HG03565 (cell line): ENCODE measurements around the gene RNF208.
"Not testable (repeated sequence)": the region's sequence is repeated elsewhere in the genome, so short reads cannot be mapped to it uniquely, and the experiment has no call there.

Experiments
- ATAC-seq: cut with Tn5 transposase; IDR thresholded peaks from one replicate; pipeline ENCODE4 v1.9.1; 2021; ENCODE audit warnings: mild to moderate bottlenecking, moderate library complexity; ENCODE audit not compliant: unreplicated experiment

RNF208 gene, protein sequence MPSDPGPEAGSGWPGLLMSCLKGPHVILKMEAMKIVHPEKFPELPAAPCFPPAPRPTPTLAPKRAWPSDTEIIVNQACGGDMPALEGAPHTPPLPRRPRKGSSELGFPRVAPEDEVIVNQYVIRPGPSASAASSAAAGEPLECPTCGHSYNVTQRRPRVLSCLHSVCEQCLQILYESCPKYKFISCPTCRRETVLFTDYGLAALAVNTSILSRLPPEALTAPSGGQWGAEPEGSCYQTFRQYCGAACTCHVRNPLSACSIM

DNA sequence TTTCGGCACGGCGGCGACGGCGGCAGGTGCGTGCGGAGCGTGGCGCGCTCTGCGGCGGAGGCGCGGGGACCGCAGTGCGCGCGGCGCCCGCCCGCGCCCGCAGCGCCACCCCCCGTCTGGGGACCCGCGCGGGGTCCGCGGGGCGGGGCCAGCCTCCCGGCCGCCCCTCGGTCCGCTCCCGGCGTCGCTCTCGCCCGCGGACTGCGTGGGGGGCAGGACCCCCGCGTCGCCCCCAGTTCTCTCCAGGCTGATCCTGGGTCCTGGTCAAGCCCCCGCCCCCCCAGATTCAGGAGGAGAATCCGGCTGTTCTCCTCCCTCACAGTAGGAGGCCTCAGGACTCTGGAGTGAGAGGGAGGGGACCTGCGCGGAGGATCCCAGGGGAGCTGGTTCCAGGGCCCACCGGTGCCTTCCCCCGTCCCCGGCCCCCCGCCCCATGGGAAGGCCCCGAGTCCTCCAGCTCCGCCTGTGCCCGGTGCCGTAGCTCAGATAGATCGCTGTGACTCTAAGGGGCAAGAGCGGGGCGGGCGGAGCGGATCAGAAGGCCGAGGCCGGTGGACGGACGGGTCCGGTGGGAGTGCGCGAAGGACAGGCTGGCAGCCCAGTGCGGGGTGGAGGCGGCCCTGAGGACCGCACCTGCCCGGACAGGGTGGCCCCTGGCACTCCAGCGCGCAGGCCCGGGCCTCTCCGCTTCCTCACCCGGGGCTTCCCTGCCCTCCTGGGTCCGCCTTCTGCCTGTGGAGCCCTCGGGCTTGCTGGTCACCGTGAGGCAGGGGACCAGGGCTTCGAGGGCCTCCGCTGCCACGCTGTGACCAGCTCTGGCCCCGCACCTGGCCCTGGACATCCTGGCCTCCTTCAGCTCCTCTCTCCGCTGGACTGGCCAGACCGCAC lies at the start of gene RNF208:
Gene RNF208 (minus strand): TSS at position 51 of the 888 bp plus-strand sequence. CDS start 1,028 bp downstream, outside the sequence.
- no peak for ATAC-seq

- no peak for ATAC-seq
These were observed 49.6 kb upstream of the RNF208 start for GRCh38 chr9:137271696-137272076.

GRCh38 chr9:137270929-137271695 lies 49.1 kb upstream of the RNF208 start:
- ATAC-seq = no peak

DNA sequence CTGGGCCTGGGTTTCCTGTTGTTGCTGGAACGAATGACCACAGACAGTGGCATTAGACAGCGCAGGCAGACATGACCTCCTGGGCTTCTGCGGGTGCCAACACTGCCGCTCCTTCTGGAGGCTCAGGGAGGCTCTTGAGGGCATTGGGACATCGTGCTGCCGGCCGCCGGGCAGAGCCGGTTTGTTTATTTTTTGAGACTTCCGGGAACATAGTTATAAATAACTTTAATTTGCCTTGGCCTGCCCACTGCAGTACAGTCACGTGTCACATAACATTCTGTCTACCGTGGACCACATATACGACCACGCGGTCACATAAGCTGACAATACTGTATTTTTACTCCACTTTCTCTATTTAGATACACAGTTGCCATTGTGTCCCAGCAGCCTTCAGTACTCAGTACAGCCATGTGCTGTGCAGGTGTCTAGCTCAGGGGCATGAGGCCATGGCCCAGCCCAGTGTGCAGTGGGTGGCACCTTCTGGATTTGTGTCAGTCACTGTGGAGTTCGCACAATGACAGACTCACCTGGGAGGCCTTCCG lies 47.3 kb upstream of the RNF208 start:
- ATAC-seq = no peak

GRCh38 chr9:137268538-137269201 lies 46.6 kb upstream of the RNF208 start:
- ATAC-seq = no peak

GRCh38 chr9:137267933-137268355 lies 45.9 kb upstream of the RNF208 start:
- ATAC-seq = no peak

GRCh38 chr9:137266585-137267453 lies 44.8 kb upstream of the RNF208 start:
- no peak for ATAC-seq

DNA sequence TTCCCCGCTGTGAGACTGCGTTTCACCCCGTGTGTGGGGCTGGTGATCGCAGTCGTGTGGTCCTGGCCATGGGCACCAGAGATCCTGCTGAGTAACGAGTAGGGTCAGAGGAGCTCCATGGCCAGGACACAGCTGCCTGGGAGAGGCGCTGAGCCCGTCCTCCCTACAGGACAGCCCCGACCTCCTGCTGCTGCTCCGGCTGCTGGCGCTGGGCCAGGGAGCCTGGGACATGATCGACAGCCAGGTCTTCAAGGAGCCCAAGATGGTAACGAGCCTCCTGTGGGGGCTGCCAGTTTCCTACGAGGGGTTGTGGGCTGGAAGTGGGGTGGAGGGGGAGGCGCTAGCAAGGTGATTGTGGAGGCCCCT lies 44.1 kb upstream of the RNF208 start:
- no peak for ATAC-seq

DNA sequence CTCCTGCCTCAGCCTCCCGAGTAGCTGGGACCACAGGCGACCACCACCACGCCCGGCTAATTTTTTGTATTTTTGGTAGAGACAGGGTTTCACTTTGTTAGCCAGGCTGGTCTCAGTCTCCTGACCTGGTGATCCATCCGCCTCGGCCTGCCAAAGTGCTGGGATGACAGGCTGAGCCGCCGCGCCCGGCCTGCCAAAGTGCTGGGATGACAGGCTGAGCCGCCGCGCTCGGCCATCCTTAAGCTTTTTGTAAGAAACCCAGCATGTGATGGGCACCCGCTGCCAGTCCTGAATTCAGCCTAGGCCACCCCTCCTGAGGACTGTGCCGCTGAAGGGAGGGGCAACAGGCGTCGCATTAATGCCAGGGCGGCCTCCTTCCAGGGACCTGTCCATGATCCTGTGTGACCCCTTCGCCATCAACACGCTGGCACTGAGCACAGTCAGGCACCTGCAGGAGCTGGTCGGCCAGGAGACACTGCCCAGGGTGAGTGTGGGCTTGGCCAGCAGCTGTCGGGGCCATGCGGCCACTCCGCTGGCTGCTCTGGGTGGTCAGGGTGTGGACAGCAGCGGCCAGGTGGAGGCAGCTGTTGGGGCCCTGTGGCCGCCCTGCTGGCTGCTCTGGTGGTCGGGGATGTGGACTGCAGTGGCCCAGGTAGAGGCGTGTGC lies 43.6 kb upstream of the RNF208 start:
- no peak for ATAC-seq

- ATAC-seq = no peak
These were observed 42.0 kb upstream of the RNF208 start for GRCh38 chr9:137264067-137264466.

DNA sequence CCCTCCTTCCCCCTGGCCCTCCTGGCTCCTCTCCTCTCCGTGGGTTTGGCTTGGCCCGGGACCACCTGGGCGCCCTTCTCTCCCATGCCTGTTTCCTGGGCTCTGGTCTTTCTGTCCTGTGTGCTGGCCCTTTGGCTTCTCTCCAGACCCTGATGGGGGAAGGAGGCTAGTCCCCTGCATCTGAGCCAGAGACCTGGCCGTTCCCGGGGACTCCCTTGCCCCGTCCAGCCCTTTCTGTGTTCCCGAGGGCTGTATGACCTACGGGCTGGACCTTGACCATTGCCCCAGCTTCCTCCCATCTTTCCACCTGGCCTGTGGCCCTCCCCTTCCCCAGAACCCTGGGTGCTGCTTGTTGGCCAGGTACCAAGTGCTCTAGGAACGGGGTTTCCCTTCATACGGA lies 41.5 kb upstream of the RNF208 start:
- no peak for ATAC-seq

GRCh38 chr9:137262909-137263285 lies 40.9 kb upstream of the RNF208 start:
- no peak for ATAC-seq

DNA sequence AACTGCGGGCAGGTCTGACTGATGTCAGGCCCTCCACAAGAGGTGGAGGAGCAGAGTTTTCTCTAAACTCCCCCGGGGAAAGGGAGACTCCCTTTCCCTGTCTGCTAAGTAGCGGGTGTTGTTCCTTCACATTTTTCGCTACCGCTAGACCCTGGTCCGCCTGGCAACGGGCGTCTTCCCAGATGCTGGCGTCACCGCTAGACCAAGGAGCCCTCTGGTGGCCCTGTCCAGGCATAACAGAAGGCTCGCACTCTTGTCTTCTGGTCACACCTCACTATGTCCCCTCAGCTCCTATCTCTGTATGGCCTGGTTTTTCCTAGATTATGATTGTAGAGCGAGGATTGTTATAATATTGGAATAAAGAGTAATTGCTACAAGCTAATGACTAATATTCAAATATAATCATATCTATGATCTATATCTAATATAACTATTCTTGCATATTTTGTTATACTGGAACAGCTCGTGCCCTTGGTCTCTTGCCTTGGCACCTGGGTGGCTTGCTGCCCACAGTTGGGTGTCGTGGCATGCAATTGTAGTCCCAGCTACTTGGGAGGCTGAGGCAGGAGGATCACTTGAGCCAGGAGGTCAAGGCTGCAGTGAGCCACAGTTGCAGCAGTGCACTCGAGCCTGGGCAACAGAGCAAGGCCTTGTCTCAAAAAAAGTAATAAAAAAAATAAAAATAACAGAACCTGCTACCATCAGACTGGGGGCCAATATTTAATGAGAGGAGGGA lies 40.3 kb upstream of the RNF208 start:
- ATAC-seq = not testable (repeated sequence)

DNA sequence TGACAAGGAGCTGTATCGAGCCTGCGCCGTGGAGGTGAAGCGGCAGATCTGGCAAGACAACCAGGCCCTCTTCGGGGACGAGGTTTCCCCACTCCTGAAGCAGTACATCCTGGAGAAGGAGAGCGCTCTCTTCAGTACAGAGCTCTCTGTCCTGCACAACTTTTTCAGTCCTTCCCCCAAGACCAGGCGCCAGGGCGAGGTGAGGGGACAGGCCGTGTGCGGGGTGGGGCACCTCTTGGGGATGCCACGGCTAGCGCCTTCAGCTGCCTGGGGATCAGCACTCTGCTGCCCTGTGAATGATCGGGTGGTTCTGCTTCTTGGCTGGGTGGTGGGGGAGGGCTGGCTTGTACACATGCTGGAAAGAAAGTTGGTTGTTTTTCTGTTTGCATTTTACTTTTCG lies 34.8 kb upstream of the RNF208 start:
- no peak for ATAC-seq

GRCh38 chr9:137256362-137256761 lies 34.3 kb upstream of the RNF208 start:
- no peak for ATAC-seq

GRCh38 chr9:137255448-137256114 lies 33.5 kb upstream of the RNF208 start:
- ATAC-seq = peak; percentile 20

DNA sequence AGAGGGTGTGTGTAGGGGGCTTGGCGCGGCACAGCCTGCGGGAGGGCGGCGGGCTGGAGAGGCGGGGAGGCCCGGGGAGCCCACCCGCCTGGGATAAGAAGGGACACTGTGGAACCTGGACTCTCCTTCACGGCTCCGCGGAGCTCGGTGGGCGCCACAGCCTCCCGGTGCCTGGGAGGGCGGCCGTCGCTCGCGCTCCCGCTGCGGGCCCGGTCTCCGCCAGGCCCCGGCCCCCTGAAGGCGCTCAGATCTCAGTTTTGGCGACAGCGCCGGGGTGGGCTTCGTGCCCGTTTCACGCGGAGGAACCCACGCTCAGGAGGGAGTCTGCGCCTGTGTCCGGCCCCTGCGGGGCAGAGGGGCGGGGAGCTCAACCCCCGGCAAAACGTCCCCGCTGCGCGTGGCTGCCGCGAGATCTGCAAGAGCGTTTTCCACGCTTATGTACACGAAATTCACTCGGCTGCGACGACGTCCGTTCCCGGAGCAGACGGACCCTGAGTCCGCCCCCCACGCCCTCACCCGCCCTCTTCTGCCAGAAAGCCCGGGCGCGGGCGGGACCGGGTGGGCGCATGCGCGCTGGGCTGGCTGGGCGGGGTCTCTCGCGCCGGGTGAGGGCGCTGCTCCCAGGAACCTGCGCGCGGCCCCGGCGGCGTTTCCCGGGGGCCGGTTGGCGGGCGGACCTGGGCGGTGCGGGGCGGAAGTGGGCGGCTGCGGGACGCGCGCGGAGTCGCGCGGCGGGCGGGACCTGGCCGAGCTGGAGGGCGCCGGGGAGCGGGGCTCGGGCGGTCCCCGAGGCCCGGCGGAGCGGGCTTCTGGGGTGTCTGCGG lies 32.8 kb upstream of the RNF208 start, which contains the start of gene NELFB:
Gene NELFB (plus strand): TSS at position 704 of the 824 bp plus-strand sequence.
- peak; percentile 53 for ATAC-seq
